HG02588 (cell line): ENCODE data around the gene GOT2.
"Not testable (repeated sequence)": the region's sequence is repeated elsewhere in the genome, so short reads cannot be mapped to it uniquely, and the experiment has no call there.

Experiments used
- ATAC-seq: cut with Tn5 transposase; IDR thresholded peaks from one replicate; pipeline ENCODE4 v1.9.1; 2021; ENCODE audit warnings: mild to moderate bottlenecking, moderate library complexity; ENCODE audit not compliant: unreplicated experiment

The GOT2 gene

DNA sequence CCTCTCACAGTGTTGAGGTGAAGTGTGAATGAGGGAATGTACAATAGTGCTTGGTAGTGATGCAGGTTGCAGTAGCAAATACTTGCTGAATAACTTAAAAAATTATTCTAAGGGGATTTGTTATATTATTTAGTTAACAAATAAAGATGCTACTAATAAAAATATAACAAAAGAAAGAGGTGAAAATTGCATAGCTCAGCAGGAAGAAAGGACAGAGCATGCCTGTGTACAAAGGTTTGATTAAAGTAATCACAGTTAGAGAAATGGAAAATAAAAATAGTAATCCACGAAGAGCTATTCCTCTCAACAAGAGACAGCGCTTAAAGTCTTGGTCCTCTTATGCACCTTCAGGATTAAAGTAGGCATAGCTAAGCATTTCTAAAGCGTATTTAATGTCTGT is 11.0 kb downstream of the GOT2 start:
- ATAC-seq, result no peak

GRCh38 chr16:58717994-58718393 is 16.1 kb downstream of the GOT2 start:
- no peak for ATAC-seq

- no peak for ATAC-seq
Measured at GRCh38 chr16:58716468-58716867, 17.6 kb downstream of the GOT2 start.

- ATAC-seq, result no peak
Measured at GRCh38 chr16:58713742-58714141, 20.4 kb downstream of the GOT2 start.

DNA sequence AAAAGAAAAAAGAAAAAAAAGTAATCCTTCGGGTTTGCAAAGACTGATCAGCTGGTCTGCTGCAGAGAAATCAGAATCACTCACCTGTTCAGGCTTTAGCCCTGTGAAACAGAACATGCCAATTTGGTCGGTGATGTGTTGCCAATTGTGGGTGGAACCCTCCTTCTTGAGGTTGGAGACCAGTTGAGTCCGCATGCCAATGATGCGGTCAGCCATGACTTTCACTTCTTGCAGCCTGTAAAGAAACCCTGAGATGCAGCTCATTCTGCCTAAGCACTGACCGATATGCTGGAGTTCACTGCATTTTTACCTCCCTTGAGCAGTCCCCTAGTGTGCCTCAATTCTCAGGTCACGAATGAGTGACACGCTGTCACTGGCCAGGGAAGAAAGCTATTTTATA is 24.8 kb downstream of the GOT2 start:
- no peak for ATAC-seq

DNA sequence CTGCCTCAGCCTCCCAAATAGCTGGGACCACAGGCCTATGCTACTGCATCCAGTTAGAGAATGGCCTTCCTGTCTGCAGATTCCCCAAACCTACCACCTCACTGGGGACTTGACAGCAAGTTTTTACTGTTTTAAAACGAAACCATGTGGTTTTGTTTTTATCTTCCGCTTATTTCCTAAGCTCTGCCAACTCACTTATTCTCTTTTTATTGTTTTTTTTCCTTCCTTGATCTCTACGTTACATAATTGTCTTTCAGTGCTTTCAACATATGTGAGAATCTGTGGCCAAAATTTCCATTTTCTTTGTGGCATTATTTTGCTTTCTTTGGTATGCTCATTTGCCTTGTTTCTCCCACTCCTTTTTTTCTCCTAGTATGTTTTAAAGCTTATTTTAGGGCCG is 35.0 kb downstream of the GOT2 start:
- ATAC-seq, result no peak

GRCh38 chr16:58695368-58695767 is 38.7 kb downstream of the GOT2 start:
- no peak for ATAC-seq

- ATAC-seq, result no peak
Measured at GRCh38 chr16:58692450-58692849, 41.7 kb downstream of the GOT2 start.

- not testable (repeated sequence) for ATAC-seq
Measured at GRCh38 chr16:58686985-58687706, 47.0 kb downstream of the GOT2 start.

- ATAC-seq, result no peak
Measured at GRCh38 chr16:58685084-58685449, 49.0 kb downstream of the GOT2 start.

GRCh38 chr16:58684354-58685083 is 49.6 kb downstream of the GOT2 start, which contains the start of gene SLC38A7:
Gene SLC38A7, minus strand, starts transcription at chr16:58684770. Its CDS starts 4,644 bp downstream, at chr16:58680126.
- ATAC-seq, result peak; percentile 96

- no peak for ATAC-seq
Measured at GRCh38 chr16:58684001-58684353, 50.1 kb downstream of the GOT2 start.

DNA sequence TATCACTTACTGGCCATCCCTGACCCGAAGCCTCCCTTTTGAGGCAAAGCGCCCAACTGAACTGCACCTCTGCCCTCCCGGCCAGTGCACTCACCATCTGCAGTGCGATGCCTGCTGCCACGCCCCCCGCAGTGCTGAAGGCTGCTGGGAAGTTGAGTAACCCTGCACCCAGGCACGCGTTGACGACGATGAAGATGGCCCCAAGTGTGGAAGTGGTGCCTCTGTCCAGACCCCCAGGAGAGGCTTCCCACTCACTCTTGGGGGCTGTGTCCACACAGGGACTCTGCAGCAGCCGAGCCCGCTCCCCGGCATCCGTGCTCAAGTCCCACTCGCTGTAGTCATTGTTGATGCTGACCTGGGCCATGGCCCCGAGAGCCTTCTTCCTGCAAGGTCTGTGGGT is 54.4 kb downstream of the GOT2 start:
- no peak for ATAC-seq

- no peak for ATAC-seq
Measured at GRCh38 chr16:58678716-58679115, 55.4 kb downstream of the GOT2 start.

GRCh38 chr16:58678269-58678668 is 55.8 kb downstream of the GOT2 start:
- ATAC-seq, result no peak

DNA sequence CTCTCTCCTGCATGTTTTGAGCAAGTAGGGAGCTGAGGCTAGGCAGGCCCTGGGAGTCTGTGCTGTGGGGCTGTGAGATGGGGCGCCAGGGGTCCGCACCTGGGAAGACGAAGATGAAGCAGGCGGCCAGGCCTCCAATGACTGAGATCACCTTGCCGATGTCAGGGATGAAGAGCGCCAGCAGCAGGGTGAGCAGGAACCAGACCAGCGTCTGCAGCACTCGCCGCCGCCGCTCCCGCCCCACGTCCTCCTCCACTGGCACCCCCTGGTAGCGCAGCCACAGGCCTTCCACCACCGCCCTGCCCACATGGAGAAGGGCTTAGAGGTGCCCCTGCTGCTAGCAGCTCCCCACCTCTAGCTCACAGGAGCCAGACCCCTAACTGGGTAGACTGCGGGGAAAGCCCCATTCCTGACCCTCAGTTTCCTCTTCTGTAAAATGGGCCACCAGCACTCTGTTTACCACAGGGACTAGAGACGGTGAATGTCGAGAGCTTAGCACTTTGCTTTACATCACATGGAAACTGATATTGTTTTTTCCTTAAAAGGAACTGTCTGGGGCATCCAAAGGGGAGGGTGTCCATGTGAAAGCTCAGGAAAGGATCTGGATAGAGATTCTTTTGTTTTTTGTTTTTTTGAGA is 63.1 kb downstream of the GOT2 start:
- ATAC-seq, result no peak

DNA sequence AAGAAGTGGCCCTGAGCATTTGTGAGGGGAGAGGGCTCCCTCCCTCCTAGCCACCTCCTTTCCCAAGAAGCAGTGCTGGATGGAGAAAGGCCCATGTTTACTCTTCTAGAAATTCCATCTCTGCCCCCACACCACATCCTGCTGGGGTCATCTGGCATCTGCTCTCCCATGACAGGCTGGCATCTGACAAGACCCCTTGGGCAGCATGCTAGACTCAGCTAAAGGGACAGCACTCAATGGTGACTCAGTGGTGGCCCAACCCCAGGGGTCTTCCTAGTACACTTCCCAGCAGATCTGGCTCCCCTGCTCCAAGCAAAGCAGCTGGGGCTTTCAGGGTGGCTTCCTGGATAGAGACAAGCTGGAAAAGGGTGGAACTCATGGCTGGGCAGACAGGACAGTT is 63.9 kb downstream of the GOT2 start:
- no peak for ATAC-seq

DNA sequence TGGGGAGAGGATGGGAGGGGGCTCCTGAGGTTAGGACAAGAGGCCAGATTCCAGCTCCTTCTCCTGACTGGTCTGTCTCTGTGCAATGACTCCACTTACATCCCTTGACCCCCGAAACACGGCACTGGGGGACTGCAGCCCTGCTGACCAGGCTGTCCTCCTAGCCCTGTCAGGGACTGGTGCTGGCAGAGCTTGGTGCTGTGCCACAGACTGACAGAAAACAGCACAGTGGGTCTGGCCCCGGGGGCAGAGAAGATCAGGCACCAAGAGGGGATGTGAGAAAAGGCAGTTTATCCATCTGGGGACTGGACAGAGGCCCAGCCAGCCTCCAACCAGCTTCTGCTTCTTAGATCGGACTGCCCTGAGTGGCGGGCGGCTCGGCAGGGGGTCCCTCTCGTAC is 68.9 kb downstream of the GOT2 start:
- no peak for ATAC-seq

GRCh38 chr16:58661199-58661830 is 72.8 kb downstream of the GOT2 start:
- ATAC-seq, result no peak

- not testable (repeated sequence) for ATAC-seq
Measured at GRCh38 chr16:58659911-58660310, 74.2 kb downstream of the GOT2 start.

DNA sequence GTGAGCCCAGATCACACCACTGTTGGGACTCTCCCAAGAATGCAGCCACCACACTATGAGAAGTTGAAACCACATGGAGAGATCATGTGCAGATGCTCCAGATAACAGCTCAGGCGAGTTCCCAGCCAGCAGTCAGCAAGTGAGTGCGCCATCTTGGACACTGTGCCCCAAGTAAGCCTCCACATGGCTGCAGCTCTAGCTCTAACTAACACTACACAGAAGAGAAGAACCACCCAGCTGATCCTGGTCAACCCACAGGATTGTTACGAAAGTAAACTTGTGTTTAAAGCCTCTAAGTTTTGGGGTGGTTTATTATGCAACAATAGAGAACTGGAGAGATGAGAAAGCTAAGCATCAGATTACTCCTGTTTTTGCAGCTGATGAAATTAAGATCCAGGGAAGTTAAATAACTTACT is 75.3 kb downstream of the GOT2 start:
- ATAC-seq, result no peak
